GM21423 (cell line): ENCODE data around the gene TPSD1.
"Not testable (repeated sequence)": the region's sequence is repeated elsewhere in the genome, so short reads cannot be mapped to it uniquely, and the experiment has no call there.

Experiments used
- ATAC-seq: cut with Tn5 transposase; IDR thresholded peaks from one replicate; pipeline ENCODE4 v1.9.1; 2021; ENCODE audit warnings: mild to moderate bottlenecking, moderate library complexity; ENCODE audit not compliant: unreplicated experiment

Gene TPSD1

GRCh38 chr16:1279081-1279944, 23.4 kb downstream of the TPSD1 start:
- no peak for ATAC-seq

DNA sequence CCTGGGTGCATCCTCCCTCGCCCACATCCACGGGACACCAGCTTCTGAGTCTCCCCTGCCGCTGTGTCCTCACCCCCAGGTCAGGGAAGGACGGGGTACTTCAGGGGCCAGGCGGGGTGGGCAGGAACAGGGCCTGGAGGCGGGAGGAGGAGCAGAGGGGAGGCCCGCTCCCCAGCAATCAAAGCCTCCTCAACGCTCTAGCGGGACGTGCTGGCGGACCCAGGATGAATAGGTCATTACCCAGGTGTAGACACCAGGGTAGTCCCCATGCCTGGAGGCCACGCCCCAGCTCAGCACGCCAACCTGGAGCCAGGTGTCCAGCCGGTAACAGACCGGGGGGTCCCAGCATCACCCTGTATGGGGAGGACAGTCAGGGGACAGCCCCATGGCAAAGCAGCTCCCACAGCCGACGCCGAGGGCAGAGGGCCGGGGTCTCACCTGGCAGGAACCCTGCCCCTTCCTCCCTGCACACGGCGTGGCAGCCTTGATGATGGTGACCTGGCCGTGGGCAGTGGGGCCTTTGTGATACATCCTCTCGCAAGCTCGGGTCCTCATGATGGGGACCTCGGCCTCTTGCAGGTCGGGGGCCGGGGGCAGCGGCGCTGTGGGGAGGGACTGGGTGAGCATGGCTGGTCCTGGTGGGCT, 24.2 kb downstream of the TPSD1 start:
- ATAC-seq = no peak

- ATAC-seq = no peak
Measured at GRCh38 chr16:1280783-1281182, 24.9 kb downstream of the TPSD1 start.

DNA sequence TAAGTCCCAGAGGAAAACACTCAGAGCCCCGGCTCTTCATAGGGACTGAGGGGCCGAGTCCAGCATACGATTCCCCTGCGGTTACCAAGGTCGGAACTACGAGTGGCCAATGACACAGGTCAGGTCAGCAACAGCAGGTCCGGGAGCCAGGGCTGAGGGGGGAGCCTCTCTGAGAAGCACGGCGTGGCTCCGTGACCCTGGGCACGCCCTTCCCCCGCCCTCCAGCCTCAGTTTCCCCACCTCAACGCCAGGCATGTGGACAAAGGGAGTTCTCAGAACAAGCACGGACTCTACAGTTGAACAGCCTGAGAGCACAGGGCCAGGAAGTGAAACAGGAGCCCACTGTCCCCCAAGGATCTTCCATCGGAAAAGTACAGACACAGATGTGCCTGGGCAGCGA, 25.6 kb downstream of the TPSD1 start:
- ATAC-seq = no peak

GRCh38 chr16:1282324-1282973, 26.6 kb downstream of the TPSD1 start:
- ATAC-seq = no peak

DNA sequence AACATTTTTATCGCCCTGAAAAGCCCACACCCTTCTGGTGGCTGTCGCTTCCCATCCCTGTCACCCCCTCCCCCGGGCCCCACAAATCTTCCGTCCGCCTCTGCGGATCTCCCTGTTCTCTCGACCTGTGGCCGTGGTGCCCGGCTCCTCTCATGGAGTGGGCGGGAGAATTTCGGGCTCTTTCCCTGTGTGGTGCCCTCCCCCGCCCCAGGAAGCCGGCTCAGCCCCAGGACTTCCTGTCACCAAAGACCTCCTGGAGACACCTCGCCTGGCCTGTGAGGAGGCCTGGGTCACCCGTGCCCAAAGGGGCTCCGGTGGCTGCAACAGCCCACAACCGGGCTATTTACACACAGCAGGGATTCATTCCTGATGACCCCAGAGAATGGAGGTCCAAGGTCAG, 27.4 kb downstream of the TPSD1 start:
- ATAC-seq = no peak

GRCh38 chr16:1283996-1284616, 28.2 kb downstream of the TPSD1 start:
- ATAC-seq = no peak

GRCh38 chr16:1285669-1286512, 30.0 kb downstream of the TPSD1 start:
- no peak for ATAC-seq

DNA sequence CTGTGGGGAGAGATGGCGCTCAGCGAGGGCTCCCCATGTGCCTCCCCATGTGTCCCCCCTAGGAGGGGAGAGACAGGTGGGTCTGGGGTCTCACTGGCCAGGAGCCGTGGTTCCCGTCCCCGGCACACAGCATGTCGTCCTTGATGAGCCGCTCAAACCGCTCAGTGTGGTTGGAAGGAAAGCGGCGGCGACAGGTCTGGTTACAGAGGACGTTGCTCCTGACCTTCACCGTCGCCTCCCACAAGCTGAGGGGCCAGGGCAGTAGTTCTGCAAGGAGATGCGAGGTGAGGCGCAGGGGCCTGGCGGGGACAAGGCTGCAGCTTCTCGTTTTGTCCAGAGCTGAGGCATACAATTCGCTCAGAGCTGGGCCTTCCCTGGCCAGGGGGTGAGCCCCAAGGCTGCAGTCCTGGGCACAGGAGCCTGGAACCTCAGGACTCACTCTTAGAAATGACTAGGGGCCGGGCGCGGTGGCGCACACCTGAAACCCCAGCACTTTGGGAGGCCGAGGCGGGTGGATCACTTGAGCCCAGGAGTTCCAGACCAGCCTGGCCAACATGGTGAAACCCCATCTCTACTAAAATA, 30.7 kb downstream of the TPSD1 start:
- no peak for ATAC-seq

DNA sequence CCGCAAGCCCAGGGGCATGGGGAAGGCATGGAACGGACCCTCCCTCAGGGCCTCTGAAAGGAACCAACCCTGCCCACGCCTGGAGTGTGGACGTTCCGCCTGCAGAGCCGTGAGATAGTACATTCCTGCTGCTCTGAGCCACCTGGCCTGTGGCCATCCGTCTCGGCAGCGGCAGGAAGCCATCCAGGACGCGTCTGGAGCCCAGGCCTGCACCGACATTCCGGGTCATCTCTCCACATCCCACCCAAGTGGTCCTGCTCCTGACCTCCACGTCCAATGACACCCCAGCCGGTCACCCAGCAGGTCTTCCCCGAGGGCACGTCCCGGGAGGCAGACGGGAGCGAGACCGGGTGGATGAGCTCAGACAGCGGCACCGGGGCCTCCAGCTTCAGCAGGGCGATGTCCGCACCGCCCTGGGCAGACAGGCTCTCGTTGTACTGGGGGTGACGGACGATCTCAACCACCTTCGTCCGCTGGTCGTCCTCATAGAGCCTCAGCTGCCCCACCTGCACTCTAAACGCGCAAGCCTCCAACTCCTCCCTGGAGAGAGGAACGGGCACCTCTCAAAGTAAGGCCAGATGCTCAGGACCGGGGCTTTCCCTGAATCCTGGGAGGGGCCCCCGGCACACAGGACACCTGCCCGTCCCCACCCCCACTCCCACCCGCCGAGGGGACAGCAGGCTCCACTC, 32.3 kb downstream of the TPSD1 start:
- ATAC-seq = no peak

- no peak for ATAC-seq
Measured at GRCh38 chr16:1288813-1289476, 33.1 kb downstream of the TPSD1 start.

GRCh38 chr16:1289477-1289866, 33.6 kb downstream of the TPSD1 start:
- no peak for ATAC-seq

- ATAC-seq = no peak
Measured at GRCh38 chr16:1290063-1290501, 34.2 kb downstream of the TPSD1 start.

- ATAC-seq = no peak
Measured at GRCh38 chr16:1290860-1291575, 35.1 kb downstream of the TPSD1 start.

DNA sequence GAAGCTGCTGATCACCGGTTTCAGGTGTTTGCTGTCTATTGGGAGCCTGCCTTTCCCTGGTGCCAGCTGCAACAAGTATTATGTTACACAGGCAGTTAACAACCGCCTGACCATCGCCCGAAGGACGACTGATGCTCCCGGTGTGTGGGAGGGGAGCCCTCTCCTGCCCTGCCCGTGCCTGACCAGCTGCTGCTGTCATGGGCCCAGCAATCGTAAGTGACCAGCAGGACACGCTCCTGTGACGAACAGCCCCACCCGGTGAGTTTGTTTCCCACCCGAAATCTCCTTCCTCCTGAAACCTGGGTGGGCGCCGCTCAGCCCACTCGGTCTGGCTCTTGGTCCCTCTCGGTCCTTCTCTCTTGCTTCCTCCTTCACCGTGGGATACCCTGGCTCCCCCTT, 35.7 kb downstream of the TPSD1 start:
- no peak for ATAC-seq

DNA sequence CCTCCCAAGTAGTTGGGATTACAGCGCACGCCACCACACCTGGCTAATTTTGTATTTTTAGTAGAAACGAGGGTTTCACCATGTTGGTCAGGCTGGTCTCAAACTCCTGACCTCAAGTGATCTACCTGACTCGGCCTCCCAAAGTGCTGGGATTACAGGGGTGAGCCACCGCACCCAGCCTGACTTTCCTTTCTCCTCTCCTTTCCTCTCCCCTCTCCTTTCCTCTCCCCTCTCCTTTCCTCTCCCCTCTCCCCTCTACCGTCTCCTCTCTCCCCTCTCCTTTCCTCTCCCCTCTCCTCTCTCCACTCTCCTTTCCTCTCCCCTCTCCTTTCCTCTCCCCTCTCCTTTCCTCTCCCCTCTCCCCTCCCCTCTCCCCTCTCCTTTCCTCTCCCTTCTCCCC, 36.3 kb downstream of the TPSD1 start:
- not testable (repeated sequence) for ATAC-seq

GRCh38 chr16:1292808-1293207, 36.9 kb downstream of the TPSD1 start:
- ATAC-seq = not testable (repeated sequence)

- ATAC-seq = no peak
Measured at GRCh38 chr16:1293921-1294656, 38.2 kb downstream of the TPSD1 start.
